ENCODE results near the gene NOLC1.

DNA sequence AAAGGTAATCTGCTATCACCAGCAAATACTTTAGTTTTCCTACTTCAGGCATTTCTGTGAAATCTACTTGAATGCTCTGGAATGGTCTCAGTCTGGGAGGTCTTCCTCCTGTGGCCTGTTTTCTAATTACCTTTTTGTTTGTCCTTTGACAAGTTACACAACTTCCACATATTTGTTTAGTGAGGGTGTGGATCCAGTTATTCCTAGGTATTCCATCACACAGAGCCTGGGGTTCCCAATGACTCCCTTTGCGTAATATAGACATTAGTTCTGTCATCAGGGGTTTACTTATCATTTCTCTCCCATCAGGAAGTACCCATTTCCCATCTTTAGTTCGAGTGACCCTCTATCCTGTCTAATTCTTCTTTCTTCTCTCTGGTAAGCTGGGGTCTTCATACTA lies 45.8 kb downstream of the NOLC1 start:
- TF ChIP-seq, protein P1, sequence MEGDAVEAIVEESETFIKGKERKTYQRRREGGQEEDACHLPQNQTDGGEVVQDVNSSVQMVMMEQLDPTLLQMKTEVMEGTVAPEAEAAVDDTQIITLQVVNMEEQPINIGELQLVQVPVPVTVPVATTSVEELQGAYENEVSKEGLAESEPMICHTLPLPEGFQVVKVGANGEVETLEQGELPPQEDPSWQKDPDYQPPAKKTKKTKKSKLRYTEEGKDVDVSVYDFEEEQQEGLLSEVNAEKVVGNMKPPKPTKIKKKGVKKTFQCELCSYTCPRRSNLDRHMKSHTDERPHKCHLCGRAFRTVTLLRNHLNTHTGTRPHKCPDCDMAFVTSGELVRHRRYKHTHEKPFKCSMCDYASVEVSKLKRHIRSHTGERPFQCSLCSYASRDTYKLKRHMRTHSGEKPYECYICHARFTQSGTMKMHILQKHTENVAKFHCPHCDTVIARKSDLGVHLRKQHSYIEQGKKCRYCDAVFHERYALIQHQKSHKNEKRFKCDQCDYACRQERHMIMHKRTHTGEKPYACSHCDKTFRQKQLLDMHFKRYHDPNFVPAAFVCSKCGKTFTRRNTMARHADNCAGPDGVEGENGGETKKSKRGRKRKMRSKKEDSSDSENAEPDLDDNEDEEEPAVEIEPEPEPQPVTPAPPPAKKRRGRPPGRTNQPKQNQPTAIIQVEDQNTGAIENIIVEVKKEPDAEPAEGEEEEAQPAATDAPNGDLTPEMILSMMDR (IDR thresholded peaks at IDR 0.05) = no peak
- no peak for TF ChIP-seq POLR2A (IDR thresholded peaks at IDR 0.05)

Measured in thyroid gland (tissue), 4 donors.